Hepatocyte (in vitro differentiated cells): ENCODE results near the gene ANO4. TPM values are rescaled to one million over a fixed set of nuclear protein-coding genes. Genes with fewer than 3 reads are reported as not detected.

ENCODE experiments used
- DNase-seq: peaks from one replicate; pipeline ENCODE4 v3.0.0-alpha.2; 2016; ENCODE audit warnings: low spot score
- H2AFZ ChIP-seq: fragments of 200-600 bp; sonication (generic); 2 replicates; pipeline ENCODE4 v1.6.0; 2016; ENCODE audit warnings: antibody characterized with exemption, mild to moderate bottlenecking
- H3K27ac ChIP-seq: fragments of 200-600 bp; sonication (generic); 2 replicates; pipeline ENCODE4 v1.5.1; 2016; ENCODE audit warnings: mild to moderate bottlenecking
- H3K27me3 ChIP-seq: fragments of 200-600 bp; sonication (generic); 2 replicates; pipeline ENCODE4 v1.6.1; 2016
- H3K36me3 ChIP-seq: fragments of 200-600 bp; sonication (generic); replicated peaks from 2 replicates; pipeline ENCODE4 v1.5.1; 2016; ENCODE audit warnings: low read depth; ENCODE audit not compliant: insufficient read depth
- H3K4me1 ChIP-seq: fragments of 200-600 bp; sonication (generic); 2 replicates; pipeline ENCODE4 v1.5.1; 2016; ENCODE audit warnings: mild to moderate bottlenecking, moderate library complexity; ENCODE audit not compliant: insufficient read depth
- H3K4me2 ChIP-seq: fragments of 200-600 bp; sonication (generic); 2 replicates; pipeline ENCODE4 v1.6.0; 2016
- H3K4me3 ChIP-seq: fragments of 200-600 bp; sonication (generic); 2 replicates; pipeline ENCODE4 v1.5.1; 2016; ENCODE audit warnings: mild to moderate bottlenecking
- H3K79me2 ChIP-seq: fragments of 200-600 bp; sonication (generic); 2 replicates; pipeline ENCODE4 v1.6.0; 2017; ENCODE audit warnings: mild to moderate bottlenecking
- H3K9me2 ChIP-seq: fragments of 200-600 bp; sonication (generic); replicated peaks from 2 replicates; pipeline ENCODE4 v1.6.0; 2017; ENCODE audit warnings: mild to moderate bottlenecking; ENCODE audit not compliant: insufficient read depth
- H3K9me3 ChIP-seq: fragments of 200-600 bp; sonication (generic); 2 replicates; pipeline ENCODE4 v1.5.1; 2016; ENCODE audit warnings: low read depth, mild to moderate bottlenecking
- H4K20me1 ChIP-seq: fragments of 200-600 bp; sonication (generic); 2 replicates; pipeline ENCODE4 v1.6.0; 2016; ENCODE audit warnings: mild to moderate bottlenecking; ENCODE audit not compliant: insufficient read depth, poor library complexity, severe bottlenecking
- EZH2 ChIP-seq: fragments of 200-600 bp; sonication (generic); IDR thresholded peaks from 2 replicates; pipeline ENCODE4 v1.6.1; 2016; ENCODE audit warnings: antibody characterized with exemption, mild to moderate bottlenecking, borderline replicate concordance
- EZH2phosphoT487 ChIP-seq: fragments of 200-600 bp; sonication (generic); IDR thresholded peaks from one replicate; pipeline ENCODE4 v1.6.1; 2018; ENCODE audit warnings: antibody characterized with exemption, mild to moderate bottlenecking, low read depth, moderate library complexity; ENCODE audit not compliant: unreplicated experiment, severe bottlenecking
- WGBS: methylation state at CpG from one replicate; pipeline ENCODE4 v1.1.6; 2016; ENCODE audit warnings: low lambda C conversion rate; ENCODE audit errors: missing lambda C conversion rate; 5-methylcytosine and 5-hydroxymethylcytosine counted together
- polyA plus RNA-seq: library from polyadenylated mRNA; unstranded; fragments of >200 nt; fragmentation: Nextera tagmentation; extraction: Ambion mirVana; gene quantifications from 2 replicates; pipeline ENCODE4 v1.2.1, GENCODE V29; 2016
- total RNA-seq: library from RNA; depleted of rRNA; stranded (reverse); fragments of >200 nt; gene quantifications from 2 replicates; pipeline ENCODE4 v1.2.3, GENCODE V29; 2014
- TF ChIP-seq, protein P1 (sequence below): fragments of 200-600 bp; sonication (generic); IDR thresholded peaks from 2 replicates; pipeline ENCODE4 v1.5.1; 2016; ENCODE audit warnings: antibody characterized with exemption, mild to moderate bottlenecking; ENCODE audit not compliant: poor library complexity

ANO4 gene
- total and polyA plus RNA-seq, 2 experiments from 2014 or later: 1.6 to 2.3 TPM

DNA sequence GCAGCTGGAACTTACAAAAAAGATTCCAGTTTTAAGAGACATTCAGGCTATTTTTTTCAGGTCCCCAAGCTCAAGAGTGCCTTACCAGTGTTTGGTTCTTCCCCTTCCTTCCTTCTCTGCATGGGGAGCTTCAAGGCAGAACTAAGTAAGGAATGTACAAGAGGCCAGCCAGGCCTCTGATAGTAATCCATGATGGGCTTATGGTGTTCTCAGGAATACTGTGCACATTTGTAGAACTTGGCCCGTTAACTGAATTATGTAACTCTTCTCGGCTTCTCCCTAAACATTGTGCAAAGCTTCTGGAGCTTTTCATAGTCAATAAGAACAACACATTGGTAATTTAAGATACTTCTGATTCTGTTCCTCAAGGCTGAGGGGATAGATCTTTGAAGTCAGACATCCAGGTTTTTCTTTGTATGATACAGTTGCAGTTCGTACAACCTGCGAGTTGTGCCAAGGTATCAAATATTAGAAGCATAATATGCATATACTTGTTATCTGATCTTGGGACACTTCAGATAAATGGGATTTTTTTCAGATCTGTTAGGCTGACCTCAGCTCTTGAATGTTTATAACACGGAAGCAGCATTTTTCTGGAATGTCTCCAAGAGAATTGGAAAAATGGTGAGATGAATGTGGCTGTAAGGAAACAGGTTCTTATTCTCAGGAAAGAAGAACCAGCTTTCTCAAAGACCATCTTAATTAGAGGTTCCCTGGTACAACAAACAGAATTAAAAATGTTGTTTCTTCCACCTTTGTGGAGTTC is 148.6 kb downstream of the ANO4 start:
- Histone ChIP-seq H3K27ac (no peak overlapping the region), H3K36me3 (no peaks in the 10 kb centered on the region), H4K20me1 (no peaks in the 10 kb centered on the region), H3K79me2 (no peaks in the 10 kb centered on the region), H3K27me3 (no peaks in the 10 kb centered on the region), H3K9me2 (no peaks in the 10 kb centered on the region), H3K4me2 (no peak overlapping the region), H3K4me1 (no peaks in the 10 kb centered on the region), H2AFZ (no peak overlapping the region), H3K9me3 (no peaks in the 10 kb centered on the region), H3K4me3 (no peak overlapping the region)
- 77% methylated on average over 5 of the region's 5 CpGs for WGBS
- TF ChIP-seq, protein P1, sequence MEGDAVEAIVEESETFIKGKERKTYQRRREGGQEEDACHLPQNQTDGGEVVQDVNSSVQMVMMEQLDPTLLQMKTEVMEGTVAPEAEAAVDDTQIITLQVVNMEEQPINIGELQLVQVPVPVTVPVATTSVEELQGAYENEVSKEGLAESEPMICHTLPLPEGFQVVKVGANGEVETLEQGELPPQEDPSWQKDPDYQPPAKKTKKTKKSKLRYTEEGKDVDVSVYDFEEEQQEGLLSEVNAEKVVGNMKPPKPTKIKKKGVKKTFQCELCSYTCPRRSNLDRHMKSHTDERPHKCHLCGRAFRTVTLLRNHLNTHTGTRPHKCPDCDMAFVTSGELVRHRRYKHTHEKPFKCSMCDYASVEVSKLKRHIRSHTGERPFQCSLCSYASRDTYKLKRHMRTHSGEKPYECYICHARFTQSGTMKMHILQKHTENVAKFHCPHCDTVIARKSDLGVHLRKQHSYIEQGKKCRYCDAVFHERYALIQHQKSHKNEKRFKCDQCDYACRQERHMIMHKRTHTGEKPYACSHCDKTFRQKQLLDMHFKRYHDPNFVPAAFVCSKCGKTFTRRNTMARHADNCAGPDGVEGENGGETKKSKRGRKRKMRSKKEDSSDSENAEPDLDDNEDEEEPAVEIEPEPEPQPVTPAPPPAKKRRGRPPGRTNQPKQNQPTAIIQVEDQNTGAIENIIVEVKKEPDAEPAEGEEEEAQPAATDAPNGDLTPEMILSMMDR: no peak
- no peak for TF ChIP-seq EZH2
- TF ChIP-seq EZH2phosphoT487: no peak
- DNase-seq: no peak

DNA sequence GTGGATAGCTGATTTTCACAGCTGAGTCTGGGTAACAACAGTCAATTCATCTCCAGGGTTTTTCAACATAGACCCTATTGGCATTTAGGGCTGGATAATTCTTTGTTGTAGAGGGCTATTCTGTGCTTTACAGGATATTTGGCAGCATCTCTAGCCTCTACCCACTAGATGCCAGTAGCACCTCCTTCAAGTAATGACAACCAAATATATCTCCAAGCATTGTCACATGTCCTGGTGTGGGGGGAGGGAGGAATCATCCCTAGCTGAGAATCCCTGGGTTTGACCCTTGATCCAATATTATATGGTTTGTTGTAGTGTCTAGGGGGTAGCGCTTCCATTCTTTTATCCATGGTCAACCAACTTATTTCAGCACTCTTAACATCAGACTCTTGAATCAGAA is 157.2 kb downstream of the ANO4 start:
- H3K79me2 ChIP-seq: no peaks in the 10 kb centered on the region
- H2AFZ ChIP-seq: no peak overlapping the region
- 100% methylated on average over 1 of the region's 1 CpG for WGBS
- DNase-seq: no peak
- H3K27me3 ChIP-seq: no peaks in the 10 kb centered on the region
- no peaks in the 10 kb centered on the region for H3K9me2 ChIP-seq
- H3K9me3 ChIP-seq: no peaks in the 10 kb centered on the region
- H3K4me2 ChIP-seq: no peak overlapping the region
- no peak overlapping the region for H3K4me3 ChIP-seq
- H3K27ac ChIP-seq: peak overlapping the region; percentile 11
- no peaks in the 10 kb centered on the region for H4K20me1 ChIP-seq
- H3K36me3 ChIP-seq: no peaks in the 10 kb centered on the region
- TF ChIP-seq EZH2: no peak
- TF ChIP-seq EZH2phosphoT487: no peak
- TF ChIP-seq, protein P1: no peak
- H3K4me1 ChIP-seq: peaks cover 19% of the 10 kb centered on the region

DNA sequence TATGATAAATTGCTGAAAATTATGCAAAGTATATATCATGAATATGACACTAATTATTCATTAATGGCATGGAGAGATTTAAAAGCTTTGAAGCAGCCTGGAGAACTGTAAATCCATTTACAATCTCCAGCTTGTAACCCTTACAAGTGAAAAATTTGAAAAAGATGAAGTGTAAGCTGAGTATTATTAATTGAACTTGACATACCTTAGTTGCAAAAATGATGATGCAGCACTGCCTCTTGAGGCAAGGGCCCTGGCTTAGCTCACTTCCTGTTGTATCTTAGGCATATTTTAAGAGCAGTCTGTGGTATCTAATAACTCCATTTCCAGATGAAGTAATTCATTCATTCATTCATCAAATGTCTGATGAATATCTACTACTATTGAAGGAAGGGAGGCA is 158.6 kb downstream of the ANO4 start:
- no peak overlapping the region for H3K27ac ChIP-seq
- no peaks in the 10 kb centered on the region for H3K9me3 ChIP-seq
- no peak overlapping the region for H2AFZ ChIP-seq
- H3K27me3 ChIP-seq: no peaks in the 10 kb centered on the region
- no peaks in the 10 kb centered on the region for H3K36me3 ChIP-seq
- H3K4me2 ChIP-seq: no peak overlapping the region
- DNase-seq: no peak
- no peak overlapping the region for H3K4me3 ChIP-seq
- TF ChIP-seq EZH2phosphoT487: no peak
- TF ChIP-seq, protein P1: no peak
- no peak for TF ChIP-seq EZH2
- H4K20me1 ChIP-seq: no peaks in the 10 kb centered on the region
- H3K79me2 ChIP-seq: no peaks in the 10 kb centered on the region
- no peaks in the 10 kb centered on the region for H3K9me2 ChIP-seq
- peaks cover 19% of the 10 kb centered on the region for H3K4me1 ChIP-seq
